Measurements from ENCODE around the gene PARD3. TPM values are rescaled to one million over a fixed set of nuclear protein-coding genes. Genes with fewer than 3 reads are reported as not detected.
"Not testable (repeated sequence)": the region's sequence is repeated elsewhere in the genome, so short reads cannot be mapped to it uniquely, and the experiment has no call there.

PARD3 gene
- total RNA-seq, 1 donor from 2014 or later, result 51.2 TPM

GRCh38 chr10:34844448-34844847, 29.4 kb upstream of the PARD3 start:
- no peaks in the 10 kb centered on the region for H3K9me3 Mint-ChIP-seq
- H3K36me3 Mint-ChIP-seq (ENCODE audit: low read depth), result no peaks in the 10 kb centered on the region
- no peak overlapping the region for H3K27ac Mint-ChIP-seq (ENCODE audit: unreplicated experiment)
- H3K4me1 Mint-ChIP-seq, result no peaks in the 10 kb centered on the region
- no peaks in the 10 kb centered on the region for H3K27me3 Mint-ChIP-seq (ENCODE audit: low read depth)
- no peak overlapping the region for H3K4me3 Mint-ChIP-seq
- TF ChIP-seq CTCF (conservative IDR thresholded peaks at IDR 0.05), result no peak
- no peak for DNase-seq (ENCODE audit: low read depth, low spot score)

- not testable (repeated sequence) for H3K27ac Mint-ChIP-seq (ENCODE audit: unreplicated experiment); H3K9me3 Mint-ChIP-seq; DNase-seq (ENCODE audit: low read depth, low spot score); H3K27me3 Mint-ChIP-seq (ENCODE audit: low read depth); H3K4me1 Mint-ChIP-seq; H3K4me3 Mint-ChIP-seq; H3K36me3 Mint-ChIP-seq (ENCODE audit: low read depth)
These were observed 28.4 kb upstream of the PARD3 start for GRCh38 chr10:34843470-34843869.

GRCh38 chr10:34838366-34838900, 23.3 kb upstream of the PARD3 start:
- Mint-ChIP-seq H3K36me3 (ENCODE audit: low read depth) (no peaks in the 10 kb centered on the region), H3K4me1 (no peaks in the 10 kb centered on the region), H3K9me3 (no peaks in the 10 kb centered on the region), H3K27me3 (ENCODE audit: low read depth) (no peaks in the 10 kb centered on the region), H3K4me3 (no peak overlapping the region), H3K27ac (ENCODE audit: unreplicated experiment) (peak overlapping the region; percentile 96)
- no peak for DNase-seq (ENCODE audit: low read depth, low spot score)
- TF ChIP-seq CTCF (conservative IDR thresholded peaks at IDR 0.05), result no peak

GRCh38 chr10:34835908-34836508, 20.9 kb upstream of the PARD3 start:
- no peak overlapping the region for H3K4me3 Mint-ChIP-seq
- no peaks in the 10 kb centered on the region for H3K27me3 Mint-ChIP-seq (ENCODE audit: low read depth)
- TF ChIP-seq CTCF (conservative IDR thresholded peaks at IDR 0.05), result no peak

GRCh38 chr10:34834274-34834673, 19.2 kb upstream of the PARD3 start:
- Mint-ChIP-seq H3K27ac (ENCODE audit: unreplicated experiment) (no peak overlapping the region), H3K36me3 (ENCODE audit: low read depth) (no peaks in the 10 kb centered on the region), H3K4me3 (no peak overlapping the region), H3K9me3 (no peaks in the 10 kb centered on the region), H3K27me3 (ENCODE audit: low read depth) (no peaks in the 10 kb centered on the region), H3K4me1 (peaks cover 7% of the 10 kb centered on the region)
- no peak for TF ChIP-seq CTCF (conservative IDR thresholded peaks at IDR 0.05)
- no peak for DNase-seq (ENCODE audit: low read depth, low spot score)

More at GRCh38 chr10:34835908-34836508, 20.9 kb upstream of the PARD3 start:
- no peaks in the 10 kb centered on the region for H3K36me3 Mint-ChIP-seq (ENCODE audit: low read depth)
- H3K27ac Mint-ChIP-seq (ENCODE audit: unreplicated experiment), result no peak overlapping the region
- no peak for DNase-seq (ENCODE audit: low read depth, low spot score)
- H3K9me3 Mint-ChIP-seq, result no peaks in the 10 kb centered on the region
- no peaks in the 10 kb centered on the region for H3K4me1 Mint-ChIP-seq

GRCh38 chr10:34830217-34830822, 15.2 kb upstream of the PARD3 start:
- Mint-ChIP-seq H3K4me1 (peaks cover 7% of the 10 kb centered on the region), H3K27ac (ENCODE audit: unreplicated experiment) (no peak overlapping the region), H3K4me3 (no peak overlapping the region), H3K9me3 (no peaks in the 10 kb centered on the region), H3K27me3 (ENCODE audit: low read depth) (no peaks in the 10 kb centered on the region), H3K36me3 (ENCODE audit: low read depth) (no peaks in the 10 kb centered on the region)
- no peak for TF ChIP-seq CTCF (conservative IDR thresholded peaks at IDR 0.05)
- DNase-seq (ENCODE audit: low read depth, low spot score), result no peak

All from neural crest cell (in vitro differentiated cells).